Measurements from ENCODE around the gene PITPNC1.

DNA sequence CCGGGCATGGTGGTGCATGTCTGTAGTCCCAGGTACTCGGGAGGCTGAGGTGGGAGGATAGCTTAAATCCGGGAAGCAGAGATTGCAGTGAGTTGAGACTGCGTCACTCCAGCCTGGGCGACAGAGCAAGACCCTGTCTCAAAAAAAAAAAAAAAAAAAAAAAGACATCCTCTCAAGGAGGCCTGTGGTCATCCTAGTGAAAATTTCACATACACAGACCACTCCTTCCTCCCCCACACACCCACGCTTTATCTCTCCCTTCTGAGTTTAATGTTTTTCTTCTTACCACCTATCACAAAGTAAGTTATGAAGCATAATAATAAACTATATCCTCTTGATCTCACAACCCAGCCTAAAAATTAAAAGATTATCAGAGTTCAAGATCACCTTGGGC lies 339.3 kb downstream of the PITPNC1 start:
- TF ChIP-seq, protein P1, sequence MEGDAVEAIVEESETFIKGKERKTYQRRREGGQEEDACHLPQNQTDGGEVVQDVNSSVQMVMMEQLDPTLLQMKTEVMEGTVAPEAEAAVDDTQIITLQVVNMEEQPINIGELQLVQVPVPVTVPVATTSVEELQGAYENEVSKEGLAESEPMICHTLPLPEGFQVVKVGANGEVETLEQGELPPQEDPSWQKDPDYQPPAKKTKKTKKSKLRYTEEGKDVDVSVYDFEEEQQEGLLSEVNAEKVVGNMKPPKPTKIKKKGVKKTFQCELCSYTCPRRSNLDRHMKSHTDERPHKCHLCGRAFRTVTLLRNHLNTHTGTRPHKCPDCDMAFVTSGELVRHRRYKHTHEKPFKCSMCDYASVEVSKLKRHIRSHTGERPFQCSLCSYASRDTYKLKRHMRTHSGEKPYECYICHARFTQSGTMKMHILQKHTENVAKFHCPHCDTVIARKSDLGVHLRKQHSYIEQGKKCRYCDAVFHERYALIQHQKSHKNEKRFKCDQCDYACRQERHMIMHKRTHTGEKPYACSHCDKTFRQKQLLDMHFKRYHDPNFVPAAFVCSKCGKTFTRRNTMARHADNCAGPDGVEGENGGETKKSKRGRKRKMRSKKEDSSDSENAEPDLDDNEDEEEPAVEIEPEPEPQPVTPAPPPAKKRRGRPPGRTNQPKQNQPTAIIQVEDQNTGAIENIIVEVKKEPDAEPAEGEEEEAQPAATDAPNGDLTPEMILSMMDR (IDR thresholded peaks at IDR 0.05; ENCODE audit: low read length): no peak
- no peak for TF ChIP-seq EZH2 (IDR thresholded peaks at IDR 0.05; ENCODE audit: borderline replicate concordance, low read length)

Measured in OCI-LY1 (cell line).